ENCODE data around the gene CHI3L1. TPM values are rescaled to one million over a fixed set of nuclear protein-coding genes. Genes with fewer than 3 reads are reported as not detected.

Gene CHI3L1
- total RNA-seq, 2 donors from 2014 or later, result 0.68 to 5.0 TPM

DNA sequence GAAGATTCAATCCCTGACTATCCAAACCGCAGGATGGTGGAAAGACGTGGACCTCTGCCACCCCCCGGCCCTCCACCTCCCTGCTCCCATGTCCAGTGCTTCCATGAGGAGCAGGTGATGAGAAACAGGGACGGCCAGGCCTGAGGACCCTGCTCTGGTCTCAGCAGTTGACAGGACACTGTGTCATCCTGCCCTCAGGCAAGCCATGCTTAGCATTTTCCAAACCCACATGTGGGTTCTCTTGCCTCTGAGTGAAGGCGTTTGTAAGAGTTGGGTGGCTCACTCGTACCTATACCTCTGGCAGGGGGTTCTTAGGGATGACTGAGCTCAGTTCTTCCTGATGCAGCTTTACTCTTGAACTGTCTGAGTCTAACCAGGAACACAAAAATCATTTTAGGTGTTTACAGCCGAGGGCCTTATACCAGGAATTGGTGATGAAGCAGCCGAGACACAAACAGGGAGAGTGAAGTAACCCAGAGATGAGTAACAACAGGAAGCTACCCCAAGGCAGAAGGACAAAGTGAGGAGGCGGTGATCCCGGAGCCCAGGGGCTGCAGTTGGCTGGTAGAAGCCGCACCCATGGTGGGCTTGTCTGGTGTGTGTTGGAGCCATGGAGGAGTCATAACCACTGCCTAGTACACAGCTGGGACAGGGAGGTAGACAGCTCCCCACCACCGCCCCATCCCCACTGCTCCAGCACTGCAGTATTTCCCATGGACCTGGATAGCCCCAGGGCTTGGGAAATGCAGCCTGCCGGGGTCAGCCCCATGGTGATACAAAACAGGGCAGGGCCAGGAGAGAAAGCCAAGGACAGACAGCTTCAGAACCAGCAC, 32.3 kb downstream of the CHI3L1 start:
- Histone ChIP-seq H3K27me3 (replicated peaks; ENCODE audit: insufficient read depth) (no peaks in the 10 kb centered on the region), H3K4me3 (no peak overlapping the region), H3K27ac (no peak overlapping the region), H3K9me3 (no peaks in the 10 kb centered on the region), H3K36me3 (no peaks in the 10 kb centered on the region), H3K4me1 (ENCODE audit: control insufficient read depth in 1 of 2, low read depth in 2 of 2) (no peaks in the 10 kb centered on the region)
- ATAC-seq (ENCODE audit: insufficient number of reproducible peaks, low FRiP score, low read depth) (no peak), DNase-seq (ENCODE audit: low spot score) (no peak)
- TF ChIP-seq, protein P1, sequence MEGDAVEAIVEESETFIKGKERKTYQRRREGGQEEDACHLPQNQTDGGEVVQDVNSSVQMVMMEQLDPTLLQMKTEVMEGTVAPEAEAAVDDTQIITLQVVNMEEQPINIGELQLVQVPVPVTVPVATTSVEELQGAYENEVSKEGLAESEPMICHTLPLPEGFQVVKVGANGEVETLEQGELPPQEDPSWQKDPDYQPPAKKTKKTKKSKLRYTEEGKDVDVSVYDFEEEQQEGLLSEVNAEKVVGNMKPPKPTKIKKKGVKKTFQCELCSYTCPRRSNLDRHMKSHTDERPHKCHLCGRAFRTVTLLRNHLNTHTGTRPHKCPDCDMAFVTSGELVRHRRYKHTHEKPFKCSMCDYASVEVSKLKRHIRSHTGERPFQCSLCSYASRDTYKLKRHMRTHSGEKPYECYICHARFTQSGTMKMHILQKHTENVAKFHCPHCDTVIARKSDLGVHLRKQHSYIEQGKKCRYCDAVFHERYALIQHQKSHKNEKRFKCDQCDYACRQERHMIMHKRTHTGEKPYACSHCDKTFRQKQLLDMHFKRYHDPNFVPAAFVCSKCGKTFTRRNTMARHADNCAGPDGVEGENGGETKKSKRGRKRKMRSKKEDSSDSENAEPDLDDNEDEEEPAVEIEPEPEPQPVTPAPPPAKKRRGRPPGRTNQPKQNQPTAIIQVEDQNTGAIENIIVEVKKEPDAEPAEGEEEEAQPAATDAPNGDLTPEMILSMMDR (IDR thresholded peaks at IDR 0.05), result no peak

DNA sequence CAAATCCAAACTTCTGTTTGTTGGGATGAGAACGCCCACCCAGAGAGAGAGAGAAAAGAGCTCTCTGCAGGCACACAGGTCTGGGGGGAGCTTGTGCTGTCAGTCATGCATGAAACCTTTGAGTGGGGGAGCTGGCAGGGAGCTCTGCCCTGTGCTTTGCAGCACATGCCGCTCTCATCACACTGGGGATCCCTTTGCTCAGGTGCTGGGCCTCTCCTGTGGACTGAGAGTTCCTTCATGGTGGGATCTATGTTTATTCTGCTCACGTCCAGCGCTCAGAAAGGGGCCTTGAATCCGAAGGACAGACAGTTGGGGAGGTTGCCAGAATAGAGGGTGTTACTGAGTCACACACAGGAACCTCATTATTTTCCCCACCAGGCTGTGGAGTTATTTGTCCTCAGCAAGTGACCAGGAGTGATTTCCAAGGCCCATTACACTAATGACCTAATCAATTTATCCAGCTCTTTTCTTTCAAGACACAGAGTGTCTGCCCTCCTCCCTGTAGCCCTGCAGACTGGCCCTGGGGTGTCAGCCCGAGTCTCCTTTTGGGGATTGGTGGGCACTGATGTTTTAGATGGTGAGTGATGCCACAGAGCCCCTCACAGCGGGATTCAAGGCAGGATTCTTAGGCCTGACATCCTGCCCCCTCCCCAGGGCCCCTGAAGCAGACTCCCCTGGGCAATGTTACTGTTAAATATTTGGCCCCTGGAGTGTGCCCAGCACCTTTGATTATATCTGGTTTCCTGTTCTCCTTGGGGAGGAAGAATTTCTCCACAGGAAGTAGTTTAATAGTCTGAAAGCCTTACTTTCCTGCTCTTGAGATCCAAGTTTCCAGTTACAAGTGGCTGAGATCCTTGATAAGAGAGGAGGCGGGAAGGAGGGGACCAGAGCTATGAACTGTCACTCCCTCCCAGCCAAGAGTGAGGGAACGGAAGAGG, 33.2 kb downstream of the CHI3L1 start:
- DNase-seq (ENCODE audit: low spot score), result no peak
- no peaks in the 10 kb centered on the region for H3K36me3 ChIP-seq
- TF ChIP-seq, protein P1 (IDR thresholded peaks at IDR 0.05), result no peak
- H3K4me3 ChIP-seq, result no peak overlapping the region
- no peak for ATAC-seq (ENCODE audit: insufficient number of reproducible peaks, low FRiP score, low read depth)
- no peaks in the 10 kb centered on the region for H3K4me1 ChIP-seq (ENCODE audit: control insufficient read depth in 1 of 2, low read depth in 2 of 2)
- H3K27ac ChIP-seq, result no peak overlapping the region
- H3K9me3 ChIP-seq, result no peaks in the 10 kb centered on the region
- H3K27me3 ChIP-seq (replicated peaks; ENCODE audit: insufficient read depth), result no peaks in the 10 kb centered on the region

DNA sequence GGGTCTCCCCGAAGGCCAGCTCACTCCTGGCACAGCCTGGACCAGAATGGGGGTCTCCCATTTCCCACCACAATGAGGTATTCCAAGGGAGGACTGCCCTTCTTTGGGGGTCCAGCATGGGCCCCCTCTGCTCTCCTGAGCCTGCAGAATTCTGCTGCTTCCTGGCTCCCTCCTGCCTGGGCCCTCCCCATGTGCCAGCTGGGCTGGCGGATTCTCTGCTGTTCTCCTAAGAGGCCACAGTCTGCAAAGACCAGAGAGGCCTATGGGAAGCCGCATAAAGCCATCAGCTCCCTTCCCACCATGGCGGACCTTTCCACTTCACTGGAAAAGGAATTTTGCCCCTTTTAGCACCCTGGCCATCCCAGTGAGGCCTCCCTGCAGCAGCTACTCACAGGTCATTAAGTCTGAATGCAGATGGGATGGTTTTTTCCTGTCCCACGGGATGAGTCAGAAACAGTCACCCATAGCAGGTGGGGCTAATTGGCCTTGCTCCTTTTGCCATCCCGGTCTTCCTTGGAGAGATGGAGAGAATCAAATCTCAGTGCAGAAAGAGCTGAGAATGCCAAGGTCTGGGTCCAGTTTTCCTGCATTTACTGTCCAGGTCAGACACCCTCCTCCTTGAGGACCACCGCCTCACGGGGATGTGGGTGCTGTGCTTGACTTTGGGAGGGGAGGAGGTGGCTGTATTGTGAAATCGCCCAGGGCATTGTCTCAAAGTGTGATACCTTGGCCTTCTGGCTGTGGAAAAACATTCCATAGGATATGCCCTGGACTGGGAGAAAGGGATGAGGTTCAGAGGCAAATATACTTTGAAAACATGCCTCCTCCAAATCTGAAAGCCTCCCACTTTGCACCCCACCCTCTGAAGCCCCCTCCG, 34.1 kb downstream of the CHI3L1 start:
- TF ChIP-seq, protein P1 (IDR thresholded peaks at IDR 0.05), result no peak
- Histone ChIP-seq H3K27me3 (replicated peaks; ENCODE audit: insufficient read depth) (no peaks in the 10 kb centered on the region), H3K27ac (no peak overlapping the region), H3K4me1 (ENCODE audit: control insufficient read depth in 1 of 2, low read depth in 2 of 2) (no peaks in the 10 kb centered on the region), H3K9me3 (no peaks in the 10 kb centered on the region), H3K4me3 (no peak overlapping the region), H3K36me3 (no peaks in the 10 kb centered on the region)
- ATAC-seq (ENCODE audit: insufficient number of reproducible peaks, low FRiP score, low read depth) (no peak), DNase-seq (ENCODE audit: low spot score) (no peak)

DNA sequence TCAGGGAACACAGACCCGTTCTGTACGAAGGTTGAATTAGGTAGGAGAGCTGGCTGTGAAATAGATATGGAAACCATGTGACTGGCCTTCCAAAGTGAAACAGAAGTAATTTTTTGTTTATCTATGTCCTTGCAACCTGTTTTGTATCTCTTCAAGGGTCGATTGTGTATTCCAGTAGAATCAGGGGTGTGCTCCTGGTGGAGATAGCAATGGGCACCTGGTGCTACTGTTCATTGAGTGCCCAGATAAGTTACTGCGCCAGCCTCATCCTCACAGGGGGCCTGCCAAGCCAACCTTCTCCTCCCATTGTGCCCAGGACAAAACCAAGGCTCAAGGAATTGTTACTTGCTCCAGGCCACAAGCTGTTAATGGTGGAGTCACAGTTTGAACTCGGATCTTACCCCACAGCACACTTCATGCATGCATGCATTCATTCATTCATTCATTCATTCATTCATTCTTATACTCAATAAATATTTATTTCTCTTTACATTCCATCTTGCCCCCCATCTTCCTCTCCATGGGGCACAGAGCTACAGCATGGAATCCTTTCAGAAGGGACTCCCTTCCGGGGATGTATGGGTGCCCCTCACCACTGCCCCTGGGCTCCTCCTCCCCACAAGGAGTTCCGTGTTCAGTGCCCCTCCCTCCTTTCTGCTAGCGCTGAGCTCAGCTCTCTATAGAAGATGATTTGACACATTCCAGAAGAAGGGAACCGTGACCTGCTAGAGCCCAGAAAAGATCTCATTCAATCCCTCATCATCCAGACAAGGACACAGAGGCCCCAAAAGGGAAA, 34.9 kb downstream of the CHI3L1 start:
- ATAC-seq (ENCODE audit: insufficient number of reproducible peaks, low FRiP score, low read depth), result no peak
- Histone ChIP-seq H3K9me3 (no peaks in the 10 kb centered on the region), H3K27ac (no peak overlapping the region), H3K27me3 (replicated peaks; ENCODE audit: insufficient read depth) (no peaks in the 10 kb centered on the region), H3K4me3 (no peak overlapping the region), H3K36me3 (no peaks in the 10 kb centered on the region), H3K4me1 (ENCODE audit: control insufficient read depth in 1 of 2, low read depth in 2 of 2) (no peaks in the 10 kb centered on the region)
- TF ChIP-seq, protein P1 (IDR thresholded peaks at IDR 0.05), result no peak
- no peak for DNase-seq (ENCODE audit: low spot score)
